DMS114 treated with DMSO at 0.1 percent for 48 hours (cell line): ENCODE data around the gene TSLP.

Experiments
- DNase-seq: peaks from one replicate; lab custom pipeline; 2025; ENCODE audit not compliant: unreplicated experiment; lab: John Stamatoyannopoulos, UW

Gene TSLP

DNA sequence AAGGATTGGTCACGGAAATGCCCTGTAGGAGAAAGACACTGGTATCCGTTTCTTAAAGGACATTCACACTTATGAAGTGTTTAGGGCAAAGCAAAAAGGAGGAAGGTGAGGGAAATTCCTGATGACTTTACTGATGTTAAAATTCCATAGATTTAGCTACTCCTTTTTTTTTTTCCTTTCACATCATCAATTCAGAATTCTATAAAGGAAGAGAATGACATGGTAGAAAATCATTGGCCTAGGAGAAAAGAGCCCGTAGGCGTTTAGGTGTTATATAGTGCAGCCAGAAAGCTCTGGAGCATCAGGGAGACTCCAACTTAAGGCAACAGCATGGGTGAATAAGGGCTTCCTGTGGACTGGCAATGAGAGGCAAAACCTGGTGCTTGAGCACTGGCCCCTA lies at the start of gene TSLP:
TSLP (plus strand) TSS at position 301 of the 400 bp plus-strand sequence. CDS start 178 bp downstream, outside the sequence.
- no peak for DNase-seq

DNA sequence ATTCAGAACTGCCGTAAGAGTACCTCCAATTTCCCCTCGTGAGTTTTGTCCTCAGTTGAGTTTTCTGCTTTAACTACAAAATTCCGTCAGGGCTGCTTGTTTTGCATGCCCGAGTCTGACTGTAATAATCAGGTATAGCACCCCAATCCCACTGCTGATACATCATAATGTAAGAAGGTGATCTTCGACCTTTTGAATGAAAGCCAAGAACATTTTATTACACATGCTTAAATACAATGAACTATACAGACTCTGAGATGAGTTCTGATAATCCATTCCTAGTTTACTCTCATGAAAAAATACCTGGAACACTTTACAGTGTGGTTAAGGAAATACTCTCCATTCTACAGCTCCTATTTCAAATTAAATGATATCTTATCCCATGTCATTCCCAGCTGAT lies 49.2 kb upstream of the TSLP start:
- no peak for DNase-seq

GRCh38 chr5:111028865-111029264 lies 42.6 kb upstream of the TSLP start:
- no peak for DNase-seq

DNA sequence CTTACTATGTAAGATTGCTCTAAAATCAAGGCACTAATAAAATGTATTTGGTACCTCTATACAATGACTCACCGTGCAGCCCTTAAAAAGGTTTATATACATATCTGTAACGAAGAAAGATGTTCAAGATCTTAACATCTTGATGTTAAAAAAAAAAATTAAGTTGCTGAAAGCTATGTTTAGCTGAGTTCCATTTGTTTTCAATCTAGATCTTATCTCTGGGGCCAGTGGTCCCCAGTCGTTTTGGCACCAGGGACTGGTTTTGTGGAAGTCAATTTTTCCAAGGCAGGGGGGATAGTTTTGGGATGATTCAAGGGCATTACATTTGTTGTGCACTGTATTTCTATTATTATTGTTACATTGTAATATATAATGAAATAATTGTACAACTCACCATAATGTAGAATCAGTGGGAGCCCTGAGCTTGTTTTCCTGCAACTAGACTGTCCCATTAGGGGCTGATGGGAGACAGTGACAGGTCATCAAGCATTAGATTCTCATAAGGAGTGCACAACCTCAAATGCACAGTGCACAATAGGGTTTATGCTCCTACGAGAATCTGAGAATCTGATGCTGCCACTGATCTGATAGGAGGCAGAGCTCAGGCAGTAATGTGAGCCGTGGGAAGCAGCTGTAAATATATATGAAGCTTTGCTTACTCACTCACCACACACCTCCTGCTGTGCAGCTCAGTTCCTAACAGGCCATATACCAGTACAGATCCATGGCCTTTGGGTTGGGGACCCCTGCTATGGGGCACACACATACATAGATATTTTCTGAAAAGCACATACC lies 27.6 kb upstream of the TSLP start:
- no peak for DNase-seq

DNA sequence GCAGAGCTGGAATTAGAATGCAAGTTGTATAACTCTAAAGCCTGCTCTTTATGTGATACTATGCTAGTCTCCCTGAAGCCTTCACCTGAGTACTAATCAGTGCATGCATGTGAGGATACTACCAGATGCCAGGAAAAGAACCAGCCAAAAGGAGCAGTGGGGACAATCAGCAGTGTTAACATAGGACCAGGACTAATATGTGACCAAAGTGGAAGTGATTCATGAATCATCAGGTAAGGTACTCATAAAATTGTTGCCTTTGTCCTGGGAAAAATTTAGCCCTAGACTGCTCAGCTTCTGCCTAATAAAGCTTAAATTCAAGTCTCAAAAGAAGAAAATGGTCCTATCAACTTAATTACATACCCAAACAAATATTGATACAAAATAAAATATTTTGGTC lies 13.4 kb upstream of the TSLP start:
- no peak for DNase-seq

- DNase-seq, result no peak
Measured at GRCh38 chr5:111060169-111060568, 11.3 kb upstream of the TSLP start.

GRCh38 chr5:111061618-111062017 lies 9.9 kb upstream of the TSLP start:
- no peak for DNase-seq

DNA sequence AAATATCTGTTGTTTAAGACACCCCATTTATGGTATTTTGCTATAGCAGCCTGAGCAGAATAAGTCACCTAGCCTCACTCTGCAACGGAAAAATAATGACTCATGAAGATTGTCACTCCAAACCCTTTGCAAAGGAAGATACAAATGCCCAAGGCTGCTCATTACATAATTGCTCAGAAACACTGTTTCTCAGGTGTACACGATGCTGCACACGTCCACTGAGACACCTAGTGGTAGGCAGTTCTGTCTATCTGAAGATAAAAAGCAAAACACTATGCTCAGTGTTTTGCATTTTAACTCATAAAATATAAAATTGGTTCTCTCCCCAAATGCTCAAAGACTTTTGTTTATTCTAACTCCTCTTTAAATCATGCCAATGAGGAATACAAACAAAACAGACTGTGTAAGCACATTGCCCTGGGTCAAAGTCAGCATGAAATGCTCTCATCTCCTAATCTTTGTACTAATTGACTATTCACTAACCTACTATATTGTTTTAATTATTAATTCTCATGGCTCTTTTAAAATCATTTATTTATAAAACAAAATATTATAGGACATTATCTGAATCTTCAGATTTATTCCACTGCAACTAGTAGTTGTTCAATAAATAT lies 7.7 kb upstream of the TSLP start:
- DNase-seq, result no peak

GRCh38 chr5:111066261-111066938 lies 5.1 kb upstream of the TSLP start:
- no peak for DNase-seq

GRCh38 chr5:111068213-111068612 lies 3.3 kb upstream of the TSLP start:
- DNase-seq, result no peak

DNA sequence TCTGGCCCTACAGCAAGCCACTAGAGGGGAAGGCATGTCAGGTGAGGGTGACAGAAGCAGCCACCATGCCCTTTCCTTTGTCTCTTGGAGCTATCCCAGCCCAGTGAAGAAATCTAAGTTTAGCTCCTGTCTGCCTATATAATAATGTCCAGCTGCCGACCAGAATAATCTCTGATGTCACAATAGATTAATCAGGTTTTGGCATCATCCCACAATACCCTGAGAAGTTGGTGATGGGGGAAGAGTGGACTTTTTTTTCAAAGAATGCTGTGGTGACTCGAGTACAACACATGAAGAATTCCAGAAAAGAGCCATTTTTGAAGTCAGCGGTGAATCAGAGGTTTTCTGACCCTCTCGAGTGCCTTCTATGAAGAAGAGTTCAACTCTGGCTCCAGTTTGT lies 1.7 kb upstream of the TSLP start:
- no peak for DNase-seq

DNA sequence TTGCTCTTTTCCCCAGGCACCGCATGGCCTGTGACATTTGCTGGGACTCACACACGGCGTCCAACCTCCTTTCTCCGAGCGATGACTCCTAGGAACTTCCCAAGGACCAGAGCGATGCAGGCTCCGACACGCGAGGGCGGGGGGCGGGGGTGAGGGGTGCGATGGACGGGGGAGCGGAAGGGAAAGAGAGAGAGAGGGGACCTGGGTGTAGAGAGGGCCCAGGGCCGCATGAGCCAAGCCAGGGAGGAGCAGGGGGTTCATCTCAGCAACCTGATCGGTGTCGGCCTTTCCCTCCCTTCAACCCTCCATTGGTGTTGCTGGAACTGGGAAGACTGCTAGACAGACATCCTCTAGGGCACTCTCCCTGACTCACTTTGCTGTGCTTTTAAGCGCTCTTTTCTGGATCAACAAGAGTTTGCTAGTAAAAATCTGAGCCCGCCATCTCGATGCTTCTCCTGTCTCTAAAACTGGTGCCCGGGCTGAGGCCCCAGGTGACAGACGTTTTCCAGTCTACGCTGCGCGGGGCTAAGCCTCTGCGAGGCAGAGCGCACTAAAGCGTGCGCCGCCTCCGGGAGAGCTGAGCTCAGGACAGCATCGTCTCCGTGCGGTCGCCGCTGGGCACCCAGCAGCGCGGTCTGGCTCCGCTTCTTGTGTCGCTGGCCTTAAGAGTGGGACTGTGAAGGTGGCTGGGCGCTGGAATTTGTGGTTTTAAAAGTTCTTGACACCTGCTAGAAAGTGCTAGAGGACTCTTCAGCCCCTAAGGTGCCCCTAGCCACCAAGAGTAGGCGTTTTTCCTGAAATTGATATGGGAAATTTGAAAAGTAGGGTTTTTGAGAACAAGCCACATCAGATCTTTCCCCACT lies 1.0 kb upstream of the TSLP start:
- DNase-seq, result no peak

DNA sequence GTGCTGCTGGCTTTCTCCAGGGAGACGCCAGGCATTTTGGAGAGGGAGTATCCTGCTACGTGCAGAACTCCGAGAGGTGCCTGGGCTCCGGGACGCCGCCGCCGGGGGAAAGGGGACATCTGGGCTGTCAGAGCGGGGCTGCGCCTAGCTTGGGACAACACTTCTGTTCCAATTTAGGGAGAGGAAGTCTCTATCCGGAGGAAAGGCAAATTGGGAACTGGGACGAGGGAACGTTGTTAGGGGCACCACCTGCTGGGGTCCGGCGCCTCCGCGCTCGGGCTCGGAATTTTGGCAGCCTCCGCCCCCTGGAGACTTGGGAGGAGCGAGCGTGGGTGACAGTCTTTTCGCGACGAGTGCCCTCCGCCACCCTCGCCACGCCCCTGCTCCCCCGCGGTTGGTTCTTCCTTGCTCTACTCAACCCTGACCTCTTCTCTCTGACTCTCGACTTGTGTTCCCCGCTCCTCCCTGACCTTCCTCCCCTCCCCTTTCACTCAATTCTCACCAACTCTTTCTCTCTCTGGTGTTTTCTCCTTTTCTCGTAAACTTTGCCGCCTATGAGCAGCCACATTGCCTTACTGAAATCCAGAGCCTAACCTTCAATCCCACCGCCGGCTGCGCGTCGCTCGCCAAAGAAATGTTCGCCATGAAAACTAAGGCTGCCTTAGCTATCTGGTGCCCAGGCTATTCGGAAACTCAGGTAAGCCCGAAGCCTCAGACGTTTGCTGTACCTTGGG lies 1.6 kb downstream of the TSLP start:
- DNase-seq, result no peak

DNA sequence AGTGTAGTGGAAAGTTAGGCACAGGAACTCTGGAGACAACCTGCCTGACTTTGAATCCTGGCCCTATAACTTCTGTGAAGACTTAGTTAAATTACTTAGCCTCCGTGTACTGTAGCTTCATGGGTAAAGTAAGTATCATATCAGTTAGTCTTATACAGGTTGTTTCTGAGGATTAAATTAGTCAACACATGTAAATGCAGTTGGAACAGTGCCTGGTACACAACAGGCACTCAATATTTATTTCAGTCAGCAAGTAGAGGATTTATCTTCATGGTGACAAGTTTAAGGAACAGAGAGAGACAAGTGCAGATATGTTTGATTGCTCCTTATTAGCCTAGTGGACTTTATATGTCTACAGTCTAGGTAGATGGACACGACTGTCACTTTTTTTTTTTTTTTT lies 2.7 kb downstream of the TSLP start:
- DNase-seq, result no peak

DNA sequence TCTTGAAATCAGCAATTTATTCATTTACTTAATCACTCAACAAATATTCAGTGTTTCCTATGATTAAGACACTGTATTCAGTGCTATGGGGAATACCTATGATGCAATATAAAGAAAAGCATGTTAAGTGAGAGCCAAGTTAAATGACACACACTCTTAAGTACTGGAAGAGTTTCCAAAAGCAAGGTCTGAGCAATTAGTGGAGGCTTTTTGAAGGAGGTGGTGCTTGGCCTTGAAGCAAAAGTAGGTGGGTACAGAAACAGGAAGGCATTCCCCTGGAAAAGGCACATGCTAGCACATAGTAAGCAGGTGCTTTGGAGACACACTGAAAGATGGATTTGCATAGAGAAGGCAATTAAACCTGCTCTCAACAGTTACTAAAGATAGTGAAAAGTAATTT lies 4.0 kb downstream of the TSLP start:
- DNase-seq, result no peak

- DNase-seq, result no peak
Measured at GRCh38 chr5:111076091-111076490, 4.6 kb downstream of the TSLP start.

GRCh38 chr5:111077678-111078077 lies 6.2 kb downstream of the TSLP start:
- no peak for DNase-seq

GRCh38 chr5:111079846-111080245 lies 8.3 kb downstream of the TSLP start:
- DNase-seq, result no peak

GRCh38 chr5:111083323-111083722 lies 11.8 kb downstream of the TSLP start:
- DNase-seq, result no peak

DNA sequence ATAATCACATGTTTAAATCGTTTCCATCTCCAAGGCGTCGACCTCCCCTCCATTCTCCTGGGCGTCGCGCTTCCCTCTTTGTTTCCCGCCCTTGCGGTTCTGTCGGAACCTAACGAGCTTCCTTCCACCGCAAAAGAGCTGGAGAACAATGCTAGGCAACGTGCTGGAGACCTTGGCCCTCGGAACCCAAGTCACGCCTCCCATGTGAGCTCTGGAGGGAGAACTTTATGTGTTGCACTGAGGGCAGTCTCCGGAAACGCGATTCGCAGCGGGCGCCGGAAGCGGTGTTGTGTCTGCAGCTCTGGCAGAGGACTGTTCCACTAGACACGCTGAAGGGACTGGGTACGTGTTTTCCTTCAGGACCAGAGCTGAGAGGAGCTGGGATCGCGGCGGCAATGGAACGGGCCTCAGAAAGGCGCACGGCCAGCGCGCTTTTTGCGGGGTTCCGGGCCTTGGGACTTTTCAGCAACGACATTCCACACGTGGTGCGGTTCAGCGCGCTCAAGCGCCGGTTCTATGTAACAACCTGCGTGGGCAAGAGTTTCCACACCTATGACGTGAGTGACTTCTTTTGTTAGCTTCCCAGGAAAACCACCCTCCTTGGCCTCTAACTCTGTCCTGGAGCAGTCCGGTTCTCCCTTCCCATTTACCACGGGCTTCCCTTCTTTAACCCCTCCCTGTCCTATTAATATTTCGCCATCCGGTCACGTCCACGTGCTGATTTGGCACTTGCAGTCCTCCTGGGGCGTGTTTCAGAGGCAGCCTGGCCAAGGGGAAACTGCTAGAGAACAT lies 20.7 kb downstream of the TSLP start, which contains the start of gene WDR36:
WDR36 (plus strand) TSS at position 287 of the 792 bp plus-strand sequence; CDS start at position 396, 109 bp downstream.
- peak; percentile 91 for DNase-seq
